ENCODE results near the gene ATP2C2.

ATP2C2 gene

GRCh38 chr16:84368308-84368996, at the start of gene ATP2C2:
Gene ATP2C2, plus strand, starts transcription at chr16:84368538. Its CDS starts 78 bp downstream, at chr16:84368616.
- no peak within 1 kb of the TSS for H3K4me3 ChIP-seq (ENCODE audit: low read depth, low read length)
- no peak for DNase-seq (ENCODE audit: low read depth)
- no peak for TF ChIP-seq CTCF (conservative IDR thresholded peaks at IDR 0.05; ENCODE audit: low read depth, low read length)

GRCh38 chr16:84319146-84319760, 49.1 kb upstream of the ATP2C2 start:
- no peak for TF ChIP-seq CTCF (conservative IDR thresholded peaks at IDR 0.05; ENCODE audit: low read depth, low read length)
- no peak for DNase-seq (ENCODE audit: low read depth)
- H3K4me3 ChIP-seq (ENCODE audit: low read depth, low read length): no peak overlapping the region

GRCh38 chr16:84320511-84320910, 47.8 kb upstream of the ATP2C2 start:
- H3K4me3 ChIP-seq (ENCODE audit: low read depth, low read length): no peak overlapping the region
- no peak for DNase-seq (ENCODE audit: low read depth)
- no peak for TF ChIP-seq CTCF (conservative IDR thresholded peaks at IDR 0.05; ENCODE audit: low read depth, low read length)

- no peak for DNase-seq (ENCODE audit: low read depth)
- TF ChIP-seq CTCF (conservative IDR thresholded peaks at IDR 0.05; ENCODE audit: low read depth, low read length): no peak
- no peak overlapping the region for H3K4me3 ChIP-seq (ENCODE audit: low read depth, low read length)
These were observed 46.4 kb upstream of the ATP2C2 start for GRCh38 chr16:84321932-84322331.

GRCh38 chr16:84322749-84323148, 45.6 kb upstream of the ATP2C2 start:
- no peak overlapping the region for H3K4me3 ChIP-seq (ENCODE audit: low read depth, low read length)
- no peak for TF ChIP-seq CTCF (conservative IDR thresholded peaks at IDR 0.05; ENCODE audit: low read depth, low read length)
- DNase-seq (ENCODE audit: low read depth): no peak

- DNase-seq (ENCODE audit: low read depth): no peak
- no peak for TF ChIP-seq CTCF (conservative IDR thresholded peaks at IDR 0.05; ENCODE audit: low read depth, low read length)
- H3K4me3 ChIP-seq (ENCODE audit: low read depth, low read length): no peak overlapping the region
These were observed 44.7 kb upstream of the ATP2C2 start for GRCh38 chr16:84323606-84324005.
